Measurements from ENCODE around the gene RHOB.

DNA sequence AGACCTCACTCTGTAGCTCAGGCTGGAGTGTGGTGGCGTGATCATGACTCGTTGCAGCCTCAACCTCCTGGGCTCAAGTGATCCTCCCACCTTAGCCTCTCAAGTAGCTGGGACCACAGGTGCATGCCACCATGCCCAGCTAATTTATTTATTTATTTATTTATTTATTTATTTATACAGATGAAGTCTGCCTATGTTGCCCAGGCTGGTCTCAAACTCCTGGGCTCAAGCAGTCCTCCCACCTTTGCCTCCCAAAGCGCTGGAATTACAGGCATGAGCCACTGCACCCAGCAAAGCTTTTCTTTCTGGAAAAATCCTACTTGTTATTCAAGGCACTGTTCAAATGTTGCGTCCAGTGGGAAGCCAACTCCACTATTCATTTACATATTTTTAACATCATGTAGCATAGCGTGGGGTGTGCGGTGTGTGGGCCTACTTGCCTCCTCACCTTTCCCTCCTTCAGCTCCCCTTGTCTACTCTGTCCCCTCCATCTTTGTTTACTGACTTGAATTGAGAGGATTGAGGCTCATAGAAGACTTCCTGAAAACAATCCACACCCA, 6.8 kb upstream of the RHOB start:
- TF ChIP-seq, protein P1, sequence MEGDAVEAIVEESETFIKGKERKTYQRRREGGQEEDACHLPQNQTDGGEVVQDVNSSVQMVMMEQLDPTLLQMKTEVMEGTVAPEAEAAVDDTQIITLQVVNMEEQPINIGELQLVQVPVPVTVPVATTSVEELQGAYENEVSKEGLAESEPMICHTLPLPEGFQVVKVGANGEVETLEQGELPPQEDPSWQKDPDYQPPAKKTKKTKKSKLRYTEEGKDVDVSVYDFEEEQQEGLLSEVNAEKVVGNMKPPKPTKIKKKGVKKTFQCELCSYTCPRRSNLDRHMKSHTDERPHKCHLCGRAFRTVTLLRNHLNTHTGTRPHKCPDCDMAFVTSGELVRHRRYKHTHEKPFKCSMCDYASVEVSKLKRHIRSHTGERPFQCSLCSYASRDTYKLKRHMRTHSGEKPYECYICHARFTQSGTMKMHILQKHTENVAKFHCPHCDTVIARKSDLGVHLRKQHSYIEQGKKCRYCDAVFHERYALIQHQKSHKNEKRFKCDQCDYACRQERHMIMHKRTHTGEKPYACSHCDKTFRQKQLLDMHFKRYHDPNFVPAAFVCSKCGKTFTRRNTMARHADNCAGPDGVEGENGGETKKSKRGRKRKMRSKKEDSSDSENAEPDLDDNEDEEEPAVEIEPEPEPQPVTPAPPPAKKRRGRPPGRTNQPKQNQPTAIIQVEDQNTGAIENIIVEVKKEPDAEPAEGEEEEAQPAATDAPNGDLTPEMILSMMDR (conservative IDR thresholded peaks at IDR 0.05) = no peak
- TF ChIP-seq ZFX (IDR thresholded peaks at IDR 0.05) = no peak

Data from C4-2B (cell line).